Ecto neural progenitor cell (in vitro differentiated cells): Measurements from ENCODE around the gene TACR1.

Source experiments
- DNase-seq: peaks from one replicate; pipeline ENCODE4 v3.0.0-alpha.2; 2018; ENCODE audit warnings: low spot score

Gene TACR1

DNA sequence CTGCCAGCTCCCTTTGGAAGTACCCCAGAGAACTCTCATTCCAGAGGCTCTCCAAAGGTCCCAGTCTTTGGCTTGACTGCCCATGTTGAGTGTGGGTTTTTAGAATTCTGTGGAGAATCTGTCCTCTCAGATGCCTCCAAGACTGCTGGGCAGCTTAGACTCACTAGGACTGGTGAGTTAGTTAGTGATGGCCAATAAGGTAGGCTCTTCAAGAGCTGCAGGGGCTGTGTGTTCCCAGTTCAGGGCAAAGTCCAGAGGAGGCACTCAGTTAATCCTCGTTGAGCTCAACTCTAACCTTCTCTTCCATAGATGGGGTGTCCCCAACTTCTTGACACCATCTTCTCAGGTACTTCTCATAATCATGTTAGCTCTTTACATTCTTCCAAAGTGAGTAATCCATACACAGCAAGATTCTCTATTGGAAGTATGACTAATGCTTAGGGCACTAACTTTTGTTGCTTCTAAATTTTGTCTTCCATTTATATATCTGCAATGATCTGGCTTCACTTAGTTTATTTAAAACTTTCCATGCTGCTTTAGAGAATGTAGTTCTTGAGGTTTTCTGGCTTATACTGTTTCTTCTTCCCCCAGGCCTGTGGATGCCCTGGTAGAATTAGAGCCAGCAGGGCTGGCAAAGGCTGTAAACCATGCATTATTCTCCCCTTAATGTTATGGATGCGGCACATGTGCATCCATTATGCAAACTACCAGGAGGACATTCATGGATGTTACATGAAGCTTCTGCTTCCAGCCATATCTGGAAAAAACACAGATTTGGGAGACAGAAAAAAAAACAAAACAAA, 151.9 kb downstream of the TACR1 start:
- no peak for DNase-seq

GRCh38 chr2:75045526-75046050, 153.7 kb downstream of the TACR1 start:
- DNase-seq, result no peak

DNA sequence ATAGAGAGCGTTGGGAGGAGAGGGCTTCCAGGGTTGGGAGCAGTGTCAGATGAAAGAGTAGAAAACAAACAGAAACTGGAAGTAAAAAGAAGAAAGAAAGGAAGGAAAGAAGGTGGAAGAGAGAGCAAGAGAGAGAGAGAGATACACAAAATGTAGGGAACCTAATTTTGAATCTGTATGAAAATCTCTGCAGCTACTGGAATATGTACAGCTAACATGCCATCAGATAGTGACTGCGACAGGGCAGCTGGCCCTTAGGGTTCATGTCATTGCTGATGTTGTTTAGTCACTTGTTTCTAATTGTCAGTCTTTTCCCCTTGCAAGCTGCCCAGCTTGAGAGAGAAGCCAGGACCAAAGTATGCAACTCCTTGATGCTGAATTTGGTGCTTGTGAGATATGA, 155.0 kb downstream of the TACR1 start:
- no peak for DNase-seq

DNA sequence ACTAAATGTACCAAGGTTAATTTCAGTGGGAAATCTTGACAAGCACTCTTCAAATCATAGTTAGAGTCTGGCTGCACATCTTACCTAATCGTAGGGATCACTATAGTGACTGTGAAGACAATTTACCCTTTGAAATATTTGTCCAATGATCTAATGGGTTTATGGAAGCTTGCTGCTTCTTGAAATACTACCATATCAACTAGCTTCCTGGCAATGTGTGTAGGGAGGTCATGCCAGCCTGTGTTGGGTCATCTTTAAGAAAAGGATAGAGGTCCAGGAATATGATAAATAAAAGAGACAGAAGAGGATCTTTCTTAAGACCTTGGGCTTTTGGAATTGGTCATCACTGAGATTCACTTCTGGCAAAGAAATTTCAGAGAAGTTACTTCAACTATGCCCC, 156.5 kb downstream of the TACR1 start:
- no peak for DNase-seq

- DNase-seq, result no peak
Measured at GRCh38 chr2:75041731-75042600, 157.4 kb downstream of the TACR1 start.

DNA sequence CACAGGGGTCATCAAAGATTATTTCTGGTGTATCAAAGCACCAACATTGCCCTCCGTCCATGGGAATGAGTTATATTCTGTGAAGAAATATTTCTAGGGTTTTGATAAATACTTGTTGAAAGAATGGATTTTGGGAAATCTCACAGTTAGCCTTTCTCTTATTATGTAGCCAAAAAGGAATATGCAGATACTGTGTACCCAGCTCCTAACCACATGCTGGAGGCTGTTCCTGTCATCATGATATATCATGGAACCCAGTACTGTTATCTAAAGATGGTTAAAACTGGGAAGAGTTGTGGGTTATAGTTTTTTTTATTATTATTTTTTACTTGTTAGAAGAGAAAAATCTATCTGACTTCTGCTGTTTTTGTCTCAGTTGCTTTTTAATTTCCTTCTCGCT, 158.1 kb downstream of the TACR1 start:
- no peak for DNase-seq

DNA sequence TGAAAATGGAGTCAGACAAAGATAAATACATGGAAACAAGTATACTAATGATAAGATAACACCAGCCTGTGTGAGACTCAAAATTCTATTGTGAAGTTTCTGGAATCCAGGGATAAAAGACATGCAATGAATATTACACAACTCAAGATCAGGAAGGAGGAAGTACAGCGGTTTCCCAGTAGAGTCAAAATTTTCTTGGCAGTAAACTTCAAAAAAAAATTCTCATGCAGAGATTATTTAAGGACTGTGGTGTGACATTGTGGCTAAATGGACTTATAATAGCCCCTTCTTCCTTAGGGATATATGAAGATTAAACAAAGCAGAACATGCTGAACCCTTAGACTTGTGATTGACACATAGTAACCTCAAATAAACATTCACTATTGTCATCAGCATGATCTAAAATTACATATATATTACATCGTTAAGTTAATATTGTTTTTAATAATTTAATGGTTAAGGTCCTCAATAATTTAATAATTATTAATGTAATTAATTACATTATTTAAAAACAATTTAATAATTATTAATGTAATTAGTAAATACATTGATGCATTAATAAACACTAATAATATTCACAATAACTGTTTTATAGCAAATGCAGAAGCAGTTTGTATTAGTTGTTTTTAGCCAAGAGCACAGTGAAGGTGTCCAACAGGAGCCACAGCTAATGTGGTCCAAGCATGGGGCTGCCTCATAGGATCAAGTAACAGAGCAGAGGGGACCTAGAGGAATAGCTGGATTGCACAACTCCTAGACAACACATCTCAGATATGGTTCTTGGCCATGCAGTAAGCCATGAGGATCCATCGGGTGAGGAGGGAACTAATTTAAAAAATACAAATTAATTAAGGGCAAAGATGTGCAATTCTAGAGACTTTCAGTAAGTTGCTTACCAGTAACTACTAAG, 163.6 kb downstream of the TACR1 start:
- no peak for DNase-seq

DNA sequence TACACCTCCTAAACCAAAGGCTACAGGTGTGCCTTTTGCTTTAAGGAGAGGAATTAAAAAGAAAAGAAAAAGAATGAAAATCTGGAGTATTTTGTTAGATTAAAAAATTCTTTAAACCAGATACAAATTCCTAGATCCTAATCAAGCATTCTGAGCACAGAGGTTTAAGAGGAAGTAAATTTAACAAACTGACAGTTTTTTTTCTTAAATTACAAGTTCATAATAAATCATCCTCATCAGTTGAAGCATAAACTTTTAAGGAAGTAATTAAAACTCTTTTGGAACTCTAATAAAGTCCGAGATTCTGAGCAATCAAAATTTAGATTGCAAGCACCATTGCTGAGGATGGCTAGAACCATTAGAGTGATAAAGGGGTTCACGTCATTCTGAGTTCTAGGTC, 165.8 kb downstream of the TACR1 start:
- DNase-seq, result no peak

DNA sequence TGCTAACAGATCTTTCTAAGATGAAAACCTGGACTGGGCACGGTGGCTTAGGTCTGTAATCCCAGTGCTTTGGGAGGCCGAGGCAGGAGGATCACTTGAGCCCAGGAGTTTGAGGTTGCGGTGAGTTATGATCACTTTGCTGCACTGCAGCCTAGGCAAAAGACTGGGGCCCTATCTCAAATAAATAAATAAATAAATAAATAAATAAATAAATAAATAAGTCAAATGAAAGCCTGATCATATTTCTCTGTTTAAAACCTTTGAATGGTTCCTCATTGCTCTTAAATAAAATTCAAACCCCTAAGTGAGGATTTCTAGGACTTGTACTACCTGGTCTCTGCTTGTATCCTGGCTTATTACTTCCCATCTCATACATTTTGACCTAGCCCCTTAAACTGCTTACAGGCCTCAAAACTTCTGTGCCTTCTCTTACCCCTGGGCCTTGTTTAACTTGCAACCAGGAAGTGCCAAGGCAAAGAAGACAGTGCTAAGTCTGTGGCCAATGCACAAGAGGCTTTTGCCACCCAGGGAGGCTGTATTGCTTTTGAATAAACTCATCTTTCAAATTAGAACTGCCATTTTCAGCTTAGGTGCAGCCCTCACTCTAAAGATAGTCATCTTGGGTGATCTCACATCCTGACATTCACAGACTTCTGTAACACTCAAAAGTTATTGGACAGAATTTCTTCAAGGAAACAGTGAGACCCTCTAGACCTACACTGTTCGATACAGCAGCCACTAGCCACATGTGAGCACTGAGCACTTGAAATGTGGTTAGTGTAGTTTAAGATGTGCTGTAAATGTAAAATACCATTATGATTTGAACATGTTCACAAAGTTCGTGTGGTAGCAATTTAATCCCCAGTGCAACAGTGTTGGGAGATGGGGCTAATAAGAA, 167.2 kb downstream of the TACR1 start:
- DNase-seq, result no peak

- DNase-seq, result no peak
Measured at GRCh38 chr2:75031171-75031570, 168.1 kb downstream of the TACR1 start.

DNA sequence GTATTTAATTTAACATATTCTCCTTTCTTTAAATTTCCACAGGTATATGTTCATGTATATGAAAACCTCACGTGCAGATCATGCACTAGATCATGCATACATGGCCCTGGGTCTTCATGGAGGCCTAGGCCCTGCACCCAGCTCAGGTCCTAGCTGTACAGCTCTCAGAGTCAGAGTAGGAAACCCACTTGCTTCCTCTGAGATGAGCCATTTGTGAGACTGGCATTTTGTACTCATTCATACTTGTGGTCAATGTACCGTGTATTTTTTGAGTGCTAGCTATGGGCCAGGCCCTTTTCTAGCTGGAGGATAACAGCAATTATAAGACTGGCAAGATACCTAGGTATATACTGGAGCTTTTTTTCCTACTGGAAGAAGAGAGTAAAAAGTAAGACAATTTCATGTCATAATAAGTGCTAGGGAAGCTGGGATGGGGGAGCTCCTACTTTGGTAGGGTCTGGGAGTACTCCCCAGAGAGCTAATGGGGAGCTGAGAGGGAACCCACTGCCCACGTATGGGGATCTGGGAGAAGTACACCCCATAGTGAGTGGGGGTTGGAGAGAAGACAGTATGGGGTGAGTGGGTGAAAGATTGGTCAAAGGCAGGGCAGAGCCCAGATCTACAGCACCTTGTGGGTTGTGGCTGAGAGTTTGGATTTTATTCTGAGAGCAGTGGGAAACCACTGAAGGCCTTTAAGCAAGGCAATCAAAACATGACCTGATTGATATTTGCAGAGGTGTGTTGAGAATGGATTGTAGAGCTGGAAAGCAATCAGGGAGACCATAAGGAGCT, 168.9 kb downstream of the TACR1 start:
- DNase-seq, result no peak

GRCh38 chr2:75027886-75028285, 171.4 kb downstream of the TACR1 start:
- no peak for DNase-seq

DNA sequence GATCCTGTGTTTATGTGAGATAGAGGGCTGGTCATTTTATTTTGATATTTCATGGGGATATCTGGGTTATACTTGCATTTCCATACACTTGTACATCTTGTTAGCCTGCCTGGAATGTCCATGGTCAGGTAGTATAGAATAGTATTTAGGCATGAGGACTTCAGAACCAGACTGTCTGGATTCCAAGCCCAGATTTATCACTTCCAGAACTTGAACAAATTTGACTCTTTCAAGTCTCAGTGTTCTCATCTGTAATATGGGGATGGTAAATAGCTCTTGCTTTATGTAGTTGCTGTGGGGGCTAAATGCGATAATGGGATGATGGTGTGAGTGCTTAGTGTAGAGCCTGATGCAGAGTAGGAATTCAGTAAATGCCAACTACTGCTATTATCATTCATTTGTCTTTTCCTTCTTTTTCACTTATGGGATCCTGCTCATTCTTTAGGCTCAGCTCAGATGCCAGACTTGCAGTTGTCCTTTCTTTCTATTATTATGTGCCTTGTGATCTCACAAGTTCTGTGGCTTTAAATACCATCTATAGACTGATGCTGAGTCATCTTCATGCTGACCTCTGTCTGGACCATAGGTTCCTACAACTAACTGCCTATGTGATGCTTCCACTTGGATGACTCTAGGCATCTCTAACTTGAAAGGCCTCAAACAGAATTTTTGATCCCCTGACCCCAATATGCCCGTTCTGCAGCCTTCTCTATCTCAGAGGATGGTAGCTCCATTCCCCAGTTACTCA, 173.5 kb downstream of the TACR1 start:
- no peak for DNase-seq

DNA sequence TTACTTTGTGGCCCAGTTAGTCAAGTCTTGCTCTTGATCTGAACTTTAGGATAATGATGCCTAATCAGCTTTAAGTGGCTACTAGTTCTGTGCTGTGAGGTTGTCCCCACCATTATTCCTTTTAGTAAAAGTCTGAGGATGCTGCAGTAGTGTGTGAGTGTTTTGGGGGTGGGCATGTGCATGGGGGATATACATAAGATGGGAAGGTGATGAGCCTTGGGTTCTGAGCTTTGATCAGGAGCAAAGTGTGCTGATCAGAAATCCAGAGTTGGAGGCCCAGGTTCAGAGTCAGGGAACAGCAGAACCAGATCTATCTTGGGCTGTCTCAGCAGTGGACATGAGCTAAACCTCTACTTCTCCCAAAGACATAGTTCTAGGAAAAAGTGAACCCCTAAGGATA, 174.1 kb downstream of the TACR1 start:
- DNase-seq, result no peak

GRCh38 chr2:75023666-75024455, 175.5 kb downstream of the TACR1 start:
- DNase-seq, result no peak

DNA sequence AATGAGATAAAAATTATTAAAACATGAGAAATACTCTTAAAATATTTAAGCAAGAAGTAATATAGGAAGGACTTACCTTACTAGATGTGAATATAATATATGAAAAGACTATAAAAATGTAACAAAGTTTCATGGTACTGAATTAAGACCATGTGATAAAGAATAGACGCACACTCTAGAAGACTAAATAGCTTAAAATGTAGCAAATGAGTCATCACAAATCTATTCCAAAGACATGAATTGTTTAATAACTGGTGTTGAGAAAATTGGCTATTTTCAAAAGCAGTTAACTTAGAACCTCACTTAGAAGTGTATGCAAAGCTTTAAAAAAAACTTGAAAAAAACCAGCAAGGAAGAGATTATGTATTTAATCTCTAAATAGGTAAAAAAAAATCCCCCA, 176.8 kb downstream of the TACR1 start:
- DNase-seq, result no peak

GRCh38 chr2:75021672-75022071, 177.6 kb downstream of the TACR1 start:
- DNase-seq, result no peak

- no peak for DNase-seq
Measured at GRCh38 chr2:75020476-75020875, 178.8 kb downstream of the TACR1 start.

- DNase-seq, result no peak
Measured at GRCh38 chr2:75019790-75020189, 179.5 kb downstream of the TACR1 start.
